HG03159 (cell line): ENCODE data around the gene HYAL3.
"Not testable (repeated sequence)": the region's sequence is repeated elsewhere in the genome, so short reads cannot be mapped to it uniquely, and the experiment has no call there.

Experiments
- ATAC-seq: cut with Tn5 transposase; IDR thresholded peaks from one replicate; pipeline ENCODE4 v1.9.1; 2021; ENCODE audit warnings: mild to moderate bottlenecking, moderate library complexity; ENCODE audit not compliant: unreplicated experiment

Gene HYAL3

DNA sequence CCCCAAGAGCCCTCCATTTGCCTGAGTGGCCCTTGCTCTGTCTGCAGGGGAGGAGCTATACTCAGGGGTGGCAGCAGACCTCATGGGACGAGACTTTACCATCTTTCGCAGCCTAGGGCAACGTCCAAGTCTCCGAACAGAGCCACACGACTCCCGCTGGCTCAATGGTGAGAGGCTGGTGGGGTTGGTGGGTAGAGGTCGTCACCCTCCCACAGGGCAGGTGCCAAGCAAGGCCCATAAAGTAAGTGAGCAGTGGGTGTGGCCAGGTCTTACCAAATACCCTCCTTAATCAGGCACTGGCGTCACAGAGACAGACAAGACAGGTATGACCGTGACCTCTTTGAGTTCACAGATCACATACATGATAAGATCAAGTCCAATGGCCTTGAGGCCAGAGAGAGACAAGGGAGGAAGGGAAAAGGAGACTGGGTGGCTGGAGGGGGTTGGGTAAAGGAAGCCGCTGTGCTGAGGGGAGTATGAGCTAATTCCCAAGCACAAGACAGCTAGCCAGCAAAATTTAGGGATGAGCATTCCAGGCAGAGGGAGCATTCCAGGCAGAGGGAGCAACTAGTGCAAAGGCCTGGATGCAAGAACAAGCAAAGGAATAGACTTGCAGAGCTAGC, 27.8 kb downstream of the HYAL3 start:
- no peak for ATAC-seq

DNA sequence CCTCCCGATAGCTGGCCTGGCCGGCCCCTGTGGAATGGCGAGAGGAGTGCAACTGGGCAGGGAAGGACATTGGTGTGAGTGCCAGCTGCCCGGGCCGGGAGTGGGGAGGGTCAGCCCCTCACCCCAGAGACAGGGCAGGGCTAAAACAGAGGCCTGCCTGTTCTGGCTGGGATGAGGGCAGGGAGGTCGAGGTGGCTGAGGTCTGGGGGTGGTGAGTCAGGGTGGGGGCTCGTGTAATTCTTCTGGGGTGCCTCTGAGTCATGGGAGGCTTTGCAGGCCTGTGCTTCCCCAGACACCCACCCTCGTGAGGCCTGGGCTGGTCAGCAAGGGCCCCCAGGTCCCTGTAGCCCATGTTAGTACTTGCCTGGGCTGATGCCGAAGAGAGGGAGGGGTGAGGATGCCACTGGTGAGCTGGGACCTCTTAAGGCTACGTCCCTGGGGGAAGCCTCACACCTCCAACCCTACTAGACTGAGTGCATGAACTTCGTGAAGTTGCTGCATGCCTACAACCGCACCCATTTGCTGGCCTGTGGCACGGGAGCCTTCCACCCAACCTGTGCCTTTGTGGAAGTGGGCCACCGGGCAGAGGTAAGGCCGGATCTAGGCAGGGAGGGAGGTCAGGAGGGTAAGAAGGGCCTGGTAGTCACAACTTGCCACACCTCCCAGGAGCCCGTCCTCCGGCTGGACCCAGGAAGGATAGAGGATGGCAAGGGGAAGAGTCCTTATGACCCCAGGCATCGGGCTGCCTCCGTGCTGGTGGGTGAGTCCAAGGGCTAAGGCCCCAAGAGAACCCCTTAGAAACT, 28.6 kb downstream of the HYAL3 start:
- no peak for ATAC-seq

DNA sequence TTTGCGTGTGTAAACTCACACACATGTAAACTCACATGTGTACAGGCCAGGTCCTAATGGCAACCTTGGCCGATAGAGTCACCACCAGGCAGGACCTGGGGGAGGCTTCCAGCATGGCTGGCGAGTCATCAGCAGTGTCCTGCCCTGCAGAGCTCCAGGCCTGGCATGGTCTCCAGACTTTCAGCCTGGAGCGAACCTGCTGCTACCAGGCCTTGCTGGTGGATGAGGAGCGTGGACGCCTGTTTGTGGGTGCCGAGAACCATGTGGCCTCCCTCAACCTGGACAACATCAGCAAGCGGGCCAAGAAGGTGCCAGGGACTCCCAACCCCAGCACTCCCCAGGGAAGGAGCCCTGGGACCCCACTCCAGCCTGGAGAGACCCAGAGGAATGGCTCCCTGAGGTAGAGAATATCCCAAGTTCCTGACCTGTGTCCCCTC, 29.2 kb downstream of the HYAL3 start:
- no peak for ATAC-seq

DNA sequence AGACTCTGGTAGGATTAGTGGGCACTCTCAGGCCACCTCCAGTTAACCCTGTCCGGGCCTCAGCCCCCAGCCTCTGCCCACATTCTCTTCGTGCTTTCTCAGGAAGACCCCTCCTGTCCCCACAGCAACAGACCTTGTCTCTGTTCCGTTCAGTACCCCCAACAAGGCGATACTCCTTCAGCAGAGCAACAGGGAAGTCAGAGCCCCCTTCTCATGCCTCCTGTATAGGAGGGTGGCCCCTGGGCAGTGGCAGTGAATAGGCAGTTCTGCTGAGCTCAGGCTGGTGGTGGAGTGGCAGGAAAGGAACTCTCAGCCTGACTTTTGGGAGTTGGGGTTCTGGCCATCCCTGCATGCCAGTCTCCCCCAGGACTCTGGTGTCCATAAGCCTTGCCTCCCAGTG, 29.7 kb downstream of the HYAL3 start:
- no peak for ATAC-seq

DNA sequence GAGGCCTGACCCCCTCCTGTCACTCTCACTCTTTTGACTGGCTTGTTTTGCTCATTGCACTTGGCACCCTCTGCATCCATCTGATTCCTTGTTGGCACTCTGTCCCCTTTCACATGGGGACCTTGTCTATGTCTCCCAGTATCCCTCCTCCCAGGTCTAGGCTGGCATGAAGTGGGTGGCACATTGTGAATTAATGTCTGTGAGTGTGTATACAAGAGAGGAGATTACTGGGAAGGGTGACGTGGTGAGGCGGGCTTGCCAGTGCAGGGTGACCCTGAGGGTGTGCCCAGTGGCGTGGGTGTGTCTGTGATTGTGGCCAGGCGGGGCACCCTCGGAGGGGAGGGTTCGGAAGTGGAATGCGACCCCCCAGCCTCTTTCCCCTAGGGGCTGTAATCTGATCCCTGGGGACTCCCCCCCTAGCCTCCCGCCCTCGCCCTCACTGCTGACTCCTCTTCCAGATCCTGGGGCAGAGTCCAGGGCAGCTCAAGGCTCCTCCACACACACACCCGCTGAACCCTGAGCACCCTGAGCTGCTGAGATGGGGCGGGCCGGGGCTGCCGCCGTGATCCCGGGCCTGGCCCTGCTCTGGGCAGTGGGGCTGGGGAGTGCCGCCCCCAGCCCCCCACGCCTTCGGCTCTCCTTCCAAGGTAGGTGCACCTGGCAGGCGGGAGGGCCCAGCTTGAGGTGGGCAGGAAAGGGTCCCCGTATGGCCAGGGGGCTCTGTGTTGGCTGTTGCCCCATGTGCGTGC, 30.3 kb downstream of the HYAL3 start, which contains the start of gene SEMA3B:
Gene SEMA3B (plus strand): TSS at position 445 of the 749 bp plus-strand sequence. CDS start 94 bp downstream, at position 539.
- ATAC-seq: no peak

DNA sequence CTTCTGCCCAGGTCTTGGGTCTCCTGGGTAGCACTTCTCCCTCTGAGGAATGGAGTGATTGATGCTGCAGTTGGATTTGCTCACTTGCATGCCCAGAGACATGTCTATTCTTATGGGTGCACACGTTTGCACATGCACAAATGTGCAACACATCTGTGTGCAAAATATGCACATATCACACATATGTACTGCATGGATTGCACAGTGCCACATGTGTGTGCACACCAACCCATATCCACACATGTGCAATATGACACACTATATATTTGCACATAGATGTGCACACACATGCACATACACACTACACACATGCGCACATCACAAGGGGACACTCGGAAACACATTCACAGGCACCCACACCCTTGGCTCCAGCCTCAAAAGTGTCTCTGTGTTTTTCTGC, 30.9 kb downstream of the HYAL3 start:
- ATAC-seq: no peak

DNA sequence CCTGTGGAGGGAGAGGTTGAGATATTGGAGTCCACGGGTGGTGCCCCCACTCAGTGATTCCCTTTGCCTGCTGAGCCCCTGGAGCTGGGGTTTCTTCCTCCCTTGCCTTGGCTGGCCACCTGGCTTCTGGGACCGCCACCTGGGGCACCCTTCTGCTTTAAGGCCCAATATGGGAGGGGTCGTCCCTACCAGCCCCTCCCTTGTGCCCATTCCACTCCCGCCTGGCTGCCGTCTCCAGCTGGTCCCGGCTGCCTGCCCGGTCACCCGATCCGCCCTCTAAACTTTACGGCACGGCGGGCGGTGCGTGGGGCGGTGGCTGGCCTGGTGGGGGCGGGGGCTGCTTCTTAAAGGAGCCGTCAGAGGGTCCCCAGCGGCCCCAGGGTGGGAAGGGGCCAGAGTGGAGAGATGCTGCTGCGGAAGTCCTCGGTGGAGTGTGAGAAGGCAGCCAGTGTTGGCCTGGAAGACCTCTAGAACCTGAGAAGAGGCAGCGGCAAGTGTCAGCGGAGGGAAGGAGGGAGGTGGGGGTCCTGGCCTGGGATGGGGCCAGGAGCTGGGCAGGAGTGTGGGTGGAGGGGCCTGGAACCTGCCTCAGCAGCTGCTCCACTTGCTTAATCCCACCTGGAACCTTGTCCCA, 31.8 kb downstream of the HYAL3 start:
- ATAC-seq: no peak

DNA sequence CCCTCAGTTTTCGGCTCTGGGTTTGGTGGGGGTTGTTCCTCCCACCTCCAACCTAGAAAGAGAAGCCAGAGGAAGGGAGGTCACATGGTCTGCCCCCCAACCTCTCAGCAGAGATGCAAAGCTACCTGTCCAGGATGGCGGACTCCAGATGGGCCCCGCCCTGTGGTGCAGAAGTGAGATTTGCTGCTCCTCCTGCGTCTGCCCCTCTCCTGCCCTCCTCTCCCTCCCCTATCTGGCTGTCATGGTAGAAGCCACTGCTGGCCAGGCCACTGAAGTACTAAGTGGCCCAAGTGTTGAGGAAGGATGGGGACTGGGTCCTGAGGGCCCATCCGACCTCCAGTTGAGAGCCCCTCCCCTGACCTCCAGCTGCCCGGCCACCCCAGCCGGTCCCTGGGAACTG, 32.4 kb downstream of the HYAL3 start:
- no peak for ATAC-seq

DNA sequence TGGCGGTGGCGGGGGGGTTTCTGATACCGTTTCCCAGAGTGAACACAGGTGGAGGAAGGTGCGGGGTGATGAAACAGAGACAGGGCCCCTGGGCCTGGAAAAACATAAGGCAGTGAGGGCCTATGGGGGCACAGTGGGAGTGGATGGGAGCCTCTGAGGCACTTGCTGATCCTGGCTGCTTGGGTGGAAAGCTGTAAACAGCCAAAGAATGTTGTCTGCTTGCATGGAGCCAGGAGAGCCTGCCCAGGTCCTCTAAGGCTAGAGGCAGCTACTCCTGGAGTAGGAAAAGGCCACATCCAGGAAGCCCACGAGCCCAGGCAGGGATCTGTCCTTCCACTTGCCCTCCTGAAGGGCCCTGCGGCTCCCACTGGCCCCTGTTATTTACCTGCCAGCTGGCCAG, 33.2 kb downstream of the HYAL3 start:
- no peak for ATAC-seq

DNA sequence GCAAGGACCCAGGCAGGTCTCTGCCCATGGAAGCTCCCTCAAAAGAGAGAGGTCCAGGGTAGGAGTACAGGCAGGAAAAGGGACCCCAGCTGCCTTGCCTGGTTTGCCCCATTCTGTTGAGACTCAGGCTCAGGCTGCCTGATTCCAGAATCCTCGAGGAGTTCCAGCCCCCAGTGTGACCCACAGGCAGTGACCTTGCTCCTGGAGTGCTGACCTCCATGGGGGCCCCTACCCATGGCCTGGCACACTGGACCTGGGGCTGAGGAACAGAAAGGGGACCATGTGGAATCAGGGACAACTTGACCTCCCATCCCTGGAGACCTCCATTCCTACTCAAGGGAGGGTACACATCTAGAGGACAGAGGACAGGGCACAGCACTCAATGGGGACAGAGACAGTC, 33.6 kb downstream of the HYAL3 start:
- ATAC-seq: no peak

DNA sequence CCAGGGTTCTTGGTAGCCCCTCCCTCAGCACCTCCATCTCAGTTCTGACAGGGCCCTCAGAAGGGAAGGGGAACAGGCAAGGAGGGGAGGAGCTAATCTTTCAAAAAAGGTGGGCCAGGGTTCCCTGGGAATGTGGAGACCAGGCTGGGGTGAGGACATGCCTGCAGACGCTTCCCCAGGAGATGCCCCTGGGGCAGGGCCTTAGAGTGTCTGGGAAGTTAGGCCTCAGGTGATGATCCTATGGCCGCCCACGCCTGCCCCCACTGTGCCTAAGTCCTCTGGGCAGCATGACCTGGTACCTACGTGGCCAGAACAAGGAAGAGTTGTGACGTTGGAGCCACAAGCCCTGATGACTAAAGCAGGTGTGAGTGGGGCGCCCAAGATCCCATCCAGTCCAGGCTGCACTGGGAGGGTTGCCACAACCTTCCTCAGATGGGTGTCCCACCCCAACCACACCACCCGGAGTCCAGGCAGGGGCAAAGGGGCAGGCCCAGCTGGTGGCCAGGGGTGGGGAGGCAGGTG, 34.2 kb downstream of the HYAL3 start:
- no peak for ATAC-seq

DNA sequence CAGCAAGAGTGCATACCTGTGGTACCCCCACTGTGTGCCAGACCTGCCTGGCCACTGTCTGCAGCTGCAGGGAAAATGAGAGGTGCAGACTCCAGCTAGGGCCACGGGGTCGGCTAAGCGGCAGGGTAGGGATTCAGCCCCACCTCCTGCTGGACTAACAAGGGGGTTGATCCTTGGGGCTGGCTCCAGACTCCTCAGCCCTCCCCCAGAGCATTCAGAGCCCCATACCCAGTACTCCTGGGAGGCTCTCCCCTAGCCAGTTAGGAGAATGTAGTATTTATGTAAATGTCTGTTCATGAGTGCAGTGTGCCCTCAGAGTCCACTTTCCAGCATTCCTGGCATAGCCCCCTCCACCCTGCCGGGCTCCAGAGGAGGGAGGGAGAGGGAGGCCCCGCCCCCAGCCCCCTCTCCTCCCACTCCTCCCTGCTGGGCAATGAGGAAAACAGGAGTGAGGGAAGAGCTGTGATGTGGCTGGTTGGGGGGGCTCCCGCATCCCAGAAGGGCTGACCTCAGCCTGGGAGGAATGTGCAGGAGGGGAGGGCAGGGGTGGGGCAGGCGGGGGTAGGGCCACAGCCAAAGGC, 34.7 kb downstream of the HYAL3 start:
- no peak for ATAC-seq

DNA sequence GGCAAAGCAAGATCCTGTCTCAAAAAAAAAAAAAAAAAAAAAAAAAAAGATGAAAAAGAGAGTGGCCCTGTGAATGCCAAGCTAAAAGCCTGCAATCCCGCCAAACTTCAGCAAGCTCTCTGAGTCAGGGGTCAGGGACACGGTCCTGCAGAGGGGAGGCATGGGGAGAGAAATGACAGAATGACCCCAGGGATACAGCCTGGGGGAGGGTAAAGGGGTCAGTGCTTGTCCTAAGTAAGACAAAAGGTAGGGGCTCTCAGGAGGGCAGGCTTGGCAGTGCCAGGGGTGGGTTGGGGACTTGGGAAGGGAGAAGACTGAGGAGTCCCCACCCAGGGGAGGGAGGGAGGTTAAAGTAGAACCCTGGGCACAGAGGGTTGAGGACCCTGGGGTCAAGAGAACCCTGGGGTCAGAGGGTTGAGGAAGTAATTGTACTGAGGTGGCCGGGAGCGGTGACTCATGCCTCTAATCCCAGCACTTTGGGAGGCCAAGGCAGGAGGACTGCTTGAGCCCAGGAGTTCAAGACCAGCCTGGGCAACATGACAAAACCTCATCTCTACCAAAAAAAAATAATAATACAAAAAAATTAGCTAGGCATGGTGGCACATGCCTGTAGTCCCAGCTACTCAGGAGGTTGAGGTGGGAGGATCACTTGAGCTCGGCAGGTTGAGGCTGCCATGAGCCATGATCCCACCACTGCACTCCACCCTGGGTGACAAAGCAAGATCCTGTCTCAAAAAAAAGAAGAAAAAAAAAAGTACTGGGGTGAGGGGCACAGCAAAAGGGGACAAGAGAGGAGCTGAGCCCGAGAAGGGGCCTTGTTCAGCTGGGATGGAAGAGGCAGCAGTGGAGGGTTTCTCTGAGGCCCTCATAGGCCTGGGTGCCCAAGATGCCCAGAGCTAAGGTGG, 35.5 kb downstream of the HYAL3 start:
- no peak for ATAC-seq

DNA sequence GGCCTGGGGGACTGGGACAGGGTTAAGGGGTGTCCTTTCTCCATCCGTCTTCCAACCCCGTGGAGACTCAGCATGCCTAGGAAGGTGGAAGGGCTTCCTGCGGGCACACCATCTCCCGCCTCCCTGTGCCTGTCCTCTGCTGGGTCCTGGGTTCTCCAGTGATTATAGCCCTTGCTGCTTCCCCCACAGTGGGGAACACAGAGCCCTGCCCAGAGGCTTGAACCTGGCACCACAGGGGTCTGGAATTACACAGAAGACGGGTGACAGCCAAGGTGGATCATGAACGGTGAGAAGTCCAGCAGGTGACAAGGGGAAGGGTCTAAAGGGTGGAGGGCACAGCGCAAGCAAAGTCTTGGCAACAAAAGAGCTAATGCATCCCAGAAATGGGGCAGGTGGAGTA, 36.4 kb downstream of the HYAL3 start:
- no peak for ATAC-seq

DNA sequence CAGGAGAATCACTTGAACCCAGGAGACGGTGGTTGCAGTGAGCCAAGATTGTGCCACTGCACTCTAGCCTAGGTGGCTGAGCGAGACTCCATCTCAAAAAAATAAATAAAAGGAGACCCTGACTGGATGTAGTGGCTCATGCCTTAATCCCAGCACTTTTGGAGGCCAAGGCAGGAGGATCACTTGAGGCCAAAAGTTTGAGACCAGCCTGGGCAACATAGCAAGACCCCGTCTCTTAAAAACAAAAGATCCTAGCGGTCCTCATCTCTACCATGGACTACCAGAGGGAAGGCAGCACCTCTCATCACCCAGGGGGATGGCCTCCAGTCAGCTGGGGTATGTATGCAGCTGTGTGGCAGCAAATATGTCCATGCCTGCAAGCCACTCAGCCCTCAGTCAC, 37.0 kb downstream of the HYAL3 start:
- ATAC-seq: not testable (repeated sequence)

DNA sequence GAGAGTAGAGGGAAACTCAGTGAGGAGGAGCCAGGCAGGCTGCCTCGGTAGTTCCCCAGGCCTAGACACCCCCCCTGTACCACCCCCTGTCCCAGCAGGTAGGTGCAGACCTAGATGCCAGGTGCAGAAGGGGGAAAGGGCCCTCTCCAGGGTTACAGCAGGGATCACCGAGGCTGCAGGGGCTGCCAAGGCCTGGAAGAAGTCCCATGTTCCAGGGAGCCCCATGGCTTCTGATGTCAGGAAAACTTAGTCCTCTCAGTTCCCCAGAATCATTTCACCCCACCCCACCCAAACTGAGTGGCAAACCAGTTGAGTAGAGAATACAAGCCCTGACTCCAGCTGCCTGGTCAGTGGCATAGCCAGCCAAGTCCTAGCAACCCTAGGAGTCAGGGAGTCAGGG, 37.7 kb downstream of the HYAL3 start:
- no peak for ATAC-seq

DNA sequence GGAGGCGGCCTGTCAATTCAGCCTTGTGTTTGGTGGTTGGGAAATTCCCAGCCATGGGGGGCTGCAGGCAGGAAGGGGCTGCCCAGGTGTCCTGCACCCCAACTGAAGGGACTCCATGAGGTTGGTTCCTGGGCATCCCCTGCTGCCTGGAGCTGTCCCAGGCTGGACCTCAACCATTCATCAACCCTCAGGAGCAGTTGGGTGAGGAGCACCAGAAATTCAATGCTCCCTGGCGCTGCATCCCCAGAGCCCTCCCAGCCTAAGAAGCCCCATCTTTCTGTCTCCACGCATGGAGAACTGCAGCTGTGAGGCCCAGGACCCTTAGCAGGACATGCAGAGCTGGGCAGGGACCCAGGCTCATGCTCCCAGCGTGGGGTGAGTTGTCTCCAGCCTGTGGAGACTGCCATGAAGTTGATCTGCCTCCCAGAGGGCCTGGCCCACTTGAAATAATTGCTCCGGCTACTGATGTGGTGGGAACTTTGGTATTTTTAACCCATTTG, 38.2 kb downstream of the HYAL3 start:
- no peak for ATAC-seq

DNA sequence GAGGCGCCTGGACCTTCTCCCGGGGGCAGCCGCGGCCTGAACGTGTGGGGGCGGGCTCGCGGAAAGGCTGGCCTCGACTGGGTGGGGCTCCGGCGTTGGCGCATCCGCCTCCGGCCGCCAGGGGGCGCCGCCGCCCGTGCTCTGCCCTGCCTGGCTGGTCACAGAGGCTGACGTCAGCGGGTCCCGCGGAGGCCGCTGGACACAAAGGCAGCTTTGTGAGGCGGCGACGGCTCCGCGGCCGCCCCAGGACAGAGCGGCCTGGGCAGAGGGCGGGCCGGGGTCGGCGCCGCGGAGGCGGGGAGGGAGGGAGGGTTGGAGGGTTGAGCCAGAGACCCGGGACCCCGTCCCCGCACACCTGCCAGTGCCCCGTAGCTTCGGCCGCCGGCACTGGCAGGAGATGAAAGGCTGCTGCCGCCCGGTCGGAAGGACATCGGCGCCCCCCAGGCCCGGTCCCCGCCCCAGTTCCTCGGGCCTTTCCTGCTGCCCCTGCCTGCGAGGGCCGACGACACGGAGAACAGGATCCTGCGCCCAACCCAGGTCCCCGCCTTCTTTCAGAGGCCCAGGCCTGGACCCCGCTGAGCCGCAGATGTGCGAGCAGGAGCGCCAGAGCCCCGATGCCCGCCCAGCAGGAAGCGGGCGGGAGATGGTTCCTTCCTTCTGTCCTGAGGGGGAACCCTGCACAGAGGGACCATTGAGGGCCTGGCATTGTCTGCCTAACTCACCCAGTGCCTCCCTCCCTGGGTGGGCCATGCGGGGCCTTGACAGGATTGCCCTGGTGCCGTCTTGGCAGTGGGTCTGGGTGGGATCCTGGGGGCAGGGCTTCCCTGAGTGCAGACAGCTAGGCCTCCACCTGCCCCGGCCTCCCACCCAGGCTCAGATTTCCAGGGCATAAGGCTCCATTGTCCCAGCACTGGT, 38.9 kb downstream of the HYAL3 start:
- ATAC-seq: peak; percentile 79
